SH-SY5Y (cell line): Measurements from ENCODE around the gene PAX2.

ENCODE experiments used
- GATA2 ChIP-seq: IDR thresholded peaks from 2 replicates; pipeline ENCODE4 v1.6.1; 2011; ENCODE audit warnings: mild to moderate bottlenecking, low read depth, low read length
- GATA3 ChIP-seq: IDR thresholded peaks from 2 replicates; pipeline ENCODE4 v1.6.1; 2011; ENCODE audit warnings: low read depth, mild to moderate bottlenecking, low read length, moderate library complexity

Gene PAX2

GRCh38 chr10:100750291-100751210 lies 5.2 kb downstream of the PAX2 start:
- TF ChIP-seq GATA2: no peak

- TF ChIP-seq GATA3 (no peak), GATA2 (no peak)
These were observed 6.0 kb downstream of the PAX2 start for GRCh38 chr10:100751211-100751933.

- TF ChIP-seq GATA2 (no peak), GATA3 (no peak)
These were observed 10.4 kb downstream of the PAX2 start for GRCh38 chr10:100755821-100756220.

GRCh38 chr10:100759331-100759730 lies 13.9 kb downstream of the PAX2 start:
- TF ChIP-seq GATA3 (no peak), GATA2 (no peak)

- TF ChIP-seq GATA2 (no peak), GATA3 (no peak)
These were observed 15.3 kb downstream of the PAX2 start for GRCh38 chr10:100760726-100761125.

GRCh38 chr10:100761191-100761590 lies 15.8 kb downstream of the PAX2 start:
- no peak for TF ChIP-seq GATA3

GRCh38 chr10:100763043-100763747 lies 17.8 kb downstream of the PAX2 start:
- TF ChIP-seq GATA2 (no peak), GATA3 (no peak)

- TF ChIP-seq GATA3: peak; percentile 93
- peak; percentile 78 for TF ChIP-seq GATA2
These were observed 21.5 kb downstream of the PAX2 start for GRCh38 chr10:100766693-100767421.

GRCh38 chr10:100767422-100767775 lies 22.0 kb downstream of the PAX2 start:
- TF ChIP-seq GATA3 (no peak), GATA2 (no peak)

GRCh38 chr10:100769481-100769880 lies 24.1 kb downstream of the PAX2 start:
- TF ChIP-seq GATA2 (no peak), GATA3 (no peak)

GRCh38 chr10:100773646-100774045 lies 28.3 kb downstream of the PAX2 start:
- no peak for TF ChIP-seq GATA3
- no peak for TF ChIP-seq GATA2

- TF ChIP-seq GATA3 (no peak), GATA2 (no peak)
These were observed 28.8 kb downstream of the PAX2 start for GRCh38 chr10:100774223-100774622.

GRCh38 chr10:100774876-100775275 lies 29.5 kb downstream of the PAX2 start:
- no peak for TF ChIP-seq GATA2
- TF ChIP-seq GATA3: no peak

GRCh38 chr10:100775386-100775785 lies 30.0 kb downstream of the PAX2 start:
- TF ChIP-seq GATA3 (no peak), GATA2 (no peak)

- TF ChIP-seq GATA3: no peak
These were observed 30.5 kb downstream of the PAX2 start for GRCh38 chr10:100775871-100776270.
